Gastroesophageal sphincter (tissue), 3 donors: ENCODE data around the gene ZNHIT2.

Source experiments
- POLR2A ChIP-seq, 2 donors: fragments of 450-650 bp; IDR thresholded peaks; one replicate each; pipeline ENCODE4 v1.6.1; 2017; ENCODE audit warnings: antibody characterized with exemption in 2 of 2, mild to moderate bottlenecking in 2 of 2, moderate library complexity in 1 of 2
- TF ChIP-seq, protein P1 (sequence below), 4 experiments: fragments of 200-600 bp in 2 of 4; fragments of 450-650 bp in 2 of 4; sonication (generic) in 1 of 4; IDR thresholded peaks; one replicate each; pipeline ENCODE4 v1.5.1; 2017 to 2019; ENCODE audit warnings: antibody characterized with exemption in 4 of 4, mild to moderate bottlenecking in 2 of 4, moderate library complexity in 2 of 4

GRCh38 chr11:65114538-65115171 is 2.8 kb downstream of the ZNHIT2 start:
- TF ChIP-seq, protein P1, sequence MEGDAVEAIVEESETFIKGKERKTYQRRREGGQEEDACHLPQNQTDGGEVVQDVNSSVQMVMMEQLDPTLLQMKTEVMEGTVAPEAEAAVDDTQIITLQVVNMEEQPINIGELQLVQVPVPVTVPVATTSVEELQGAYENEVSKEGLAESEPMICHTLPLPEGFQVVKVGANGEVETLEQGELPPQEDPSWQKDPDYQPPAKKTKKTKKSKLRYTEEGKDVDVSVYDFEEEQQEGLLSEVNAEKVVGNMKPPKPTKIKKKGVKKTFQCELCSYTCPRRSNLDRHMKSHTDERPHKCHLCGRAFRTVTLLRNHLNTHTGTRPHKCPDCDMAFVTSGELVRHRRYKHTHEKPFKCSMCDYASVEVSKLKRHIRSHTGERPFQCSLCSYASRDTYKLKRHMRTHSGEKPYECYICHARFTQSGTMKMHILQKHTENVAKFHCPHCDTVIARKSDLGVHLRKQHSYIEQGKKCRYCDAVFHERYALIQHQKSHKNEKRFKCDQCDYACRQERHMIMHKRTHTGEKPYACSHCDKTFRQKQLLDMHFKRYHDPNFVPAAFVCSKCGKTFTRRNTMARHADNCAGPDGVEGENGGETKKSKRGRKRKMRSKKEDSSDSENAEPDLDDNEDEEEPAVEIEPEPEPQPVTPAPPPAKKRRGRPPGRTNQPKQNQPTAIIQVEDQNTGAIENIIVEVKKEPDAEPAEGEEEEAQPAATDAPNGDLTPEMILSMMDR (IDR thresholded peaks at IDR 0.05), result no peak
- TF ChIP-seq POLR2A (IDR thresholded peaks at IDR 0.05), result no peak
